ENCODE results near the gene VWA2.

GRCh38 chr10:114266521-114266920 lies 27.5 kb downstream of the VWA2 start:
- TF ChIP-seq CTCF (IDR thresholded peaks at IDR 0.05) (no peak), EZH2 (IDR thresholded peaks at IDR 0.05; ENCODE audit: borderline replicate concordance, insufficient read depth, low read depth, low read length, poor library complexity, severe bottlenecking) (no peak)

Measured in B cell (primary cell).